Fibroblast of skin of left quadriceps (primary cell): Measurements from ENCODE around the gene STPG1.

Source experiments
- DNase-seq, 2 experiments: peaks; one replicate each; pipeline ENCODE4 v3.0.0-alpha.2; 2013; ENCODE audit warnings: low read depth in 2 of 2

The STPG1 gene

DNA sequence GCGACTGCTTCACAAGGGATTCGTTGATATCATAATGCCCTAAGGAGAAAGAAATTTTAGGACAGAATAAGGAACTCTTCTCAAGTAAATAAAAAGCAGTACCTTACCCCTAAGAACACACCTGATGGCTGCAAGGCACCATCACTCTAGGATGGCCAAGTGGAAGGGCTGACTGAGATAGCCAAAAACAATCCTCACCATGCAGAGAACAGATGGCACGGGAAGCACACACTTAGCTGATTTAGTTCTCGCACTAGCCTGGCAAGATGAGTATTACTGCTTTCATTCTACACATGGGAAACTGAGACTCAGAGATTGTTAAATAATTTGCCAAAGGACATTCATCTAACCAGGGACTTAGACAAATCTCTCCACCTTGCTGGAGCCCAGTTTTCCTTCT, 43.8 kb downstream of the STPG1 start:
- no peak for DNase-seq

- no peak for DNase-seq
Measured at GRCh38 chr1:24369199-24369598, 44.4 kb downstream of the STPG1 start.

GRCh38 chr1:24366707-24367106, 46.9 kb downstream of the STPG1 start:
- no peak for DNase-seq

- peak; percentile 46 to 52 for DNase-seq
Measured at GRCh38 chr1:24364975-24365678, 48.5 kb downstream of the STPG1 start.

GRCh38 chr1:24364605-24364974, 49.0 kb downstream of the STPG1 start:
- DNase-seq = no peak

GRCh38 chr1:24363994-24364393, 49.6 kb downstream of the STPG1 start:
- no peak for DNase-seq

- DNase-seq = peak; percentile 59 to 65
Measured at GRCh38 chr1:24362982-24363614, 50.5 kb downstream of the STPG1 start.

- no peak for DNase-seq
Measured at GRCh38 chr1:24362396-24362795, 51.2 kb downstream of the STPG1 start.

GRCh38 chr1:24361811-24362210, 51.8 kb downstream of the STPG1 start:
- DNase-seq = no peak

- no peak for DNase-seq
Measured at GRCh38 chr1:24360681-24361080, 52.9 kb downstream of the STPG1 start.

DNA sequence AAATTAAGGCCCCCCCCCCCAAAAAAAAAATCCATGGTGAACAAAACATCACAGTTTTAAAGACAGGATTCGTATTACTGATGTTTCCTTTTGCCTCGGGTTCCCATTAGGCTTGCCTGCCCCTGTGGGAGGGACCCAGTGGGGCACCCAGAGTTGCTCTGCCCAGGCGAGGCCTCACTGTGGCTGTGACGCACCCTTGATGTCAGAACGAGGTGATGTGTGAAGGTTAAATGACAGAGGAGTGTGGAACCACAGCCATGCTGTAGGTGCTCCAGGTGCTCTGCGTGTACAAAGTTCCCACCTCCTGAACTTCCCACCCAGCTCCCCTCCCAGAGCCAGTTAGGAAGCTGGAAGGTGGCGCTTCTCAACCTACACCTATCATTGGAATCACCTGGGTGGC, 56.5 kb downstream of the STPG1 start:
- no peak for DNase-seq

GRCh38 chr1:24355466-24355865, 58.1 kb downstream of the STPG1 start:
- no peak for DNase-seq

- DNase-seq = no peak
Measured at GRCh38 chr1:24353292-24353891, 60.2 kb downstream of the STPG1 start.

GRCh38 chr1:24351918-24352627, 61.5 kb downstream of the STPG1 start:
- no peak for DNase-seq

GRCh38 chr1:24351247-24351646, 62.3 kb downstream of the STPG1 start:
- DNase-seq = no peak

DNA sequence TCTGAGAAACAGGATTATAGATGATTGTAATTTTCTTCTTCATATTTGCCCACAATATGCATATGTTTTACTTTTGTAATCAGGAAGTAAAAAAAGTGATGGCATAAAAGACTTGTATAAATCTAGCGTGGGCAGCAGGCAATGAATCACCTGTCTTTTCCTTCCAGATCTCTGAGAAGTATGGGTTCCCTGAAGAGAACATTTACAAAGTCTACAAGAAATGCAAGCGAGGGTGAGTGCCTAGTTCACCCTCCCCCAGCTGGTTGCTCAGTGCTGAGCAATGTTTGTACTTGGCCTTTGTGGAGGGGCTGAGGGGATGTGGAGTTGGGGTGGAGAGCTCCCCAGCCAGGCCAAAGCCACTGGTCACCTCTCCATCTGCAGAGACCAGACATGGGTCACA, 63.7 kb downstream of the STPG1 start:
- DNase-seq = no peak

GRCh38 chr1:24348196-24348595, 65.4 kb downstream of the STPG1 start:
- no peak for DNase-seq

- DNase-seq = no peak
Measured at GRCh38 chr1:24347159-24347934, 66.2 kb downstream of the STPG1 start.

DNA sequence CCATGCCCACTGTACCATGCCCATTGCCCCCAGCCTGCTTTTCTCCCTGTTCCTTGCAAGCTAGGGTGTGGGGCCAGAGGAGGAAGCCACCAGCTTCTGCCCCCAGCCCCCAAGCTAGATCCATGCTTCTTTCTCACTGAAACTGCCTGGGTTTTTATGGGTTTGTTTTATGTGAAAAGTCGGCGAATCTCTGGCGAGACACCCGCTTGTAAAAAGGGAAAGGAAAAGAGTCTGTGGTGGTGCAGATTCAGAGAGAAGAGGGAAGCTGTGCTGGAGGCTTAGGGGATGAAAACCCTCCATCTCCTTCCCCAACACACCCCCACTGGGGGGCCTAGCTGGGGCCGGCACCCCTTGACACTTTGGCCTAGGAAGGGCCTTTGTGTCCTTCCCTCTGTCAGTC, 68.2 kb downstream of the STPG1 start:
- no peak for DNase-seq

GRCh38 chr1:24344090-24344742, 69.4 kb downstream of the STPG1 start:
- DNase-seq = no peak

- no peak for DNase-seq
Measured at GRCh38 chr1:24343412-24344089, 70.0 kb downstream of the STPG1 start.
